ENCODE data around the gene SKI. TPM values are rescaled to one million over a fixed set of nuclear protein-coding genes. Genes with fewer than 3 reads are reported as not detected.

The SKI gene
- total RNA-seq, 1 experiment from 2014 or later, result 89.5 TPM

GRCh38 chr1:2181752-2182151, 46.4 kb upstream of the SKI start:
- no peak overlapping the region for H3K14ac ChIP-seq (ENCODE audit: insufficient read depth, low read length)
- no peak overlapping the region for H3K4me2 ChIP-seq (ENCODE audit: insufficient read depth, insufficient read length, low read length)
- H3K9me3 ChIP-seq (ENCODE audit: control insufficient read depth, low read depth, low read length), result no peaks in the 10 kb centered on the region
- no peak overlapping the region for H2AK5ac ChIP-seq (ENCODE audit: insufficient read length, low read length)
- H3K4me1 ChIP-seq (ENCODE audit: insufficient read depth, low read length), result no peaks in the 10 kb centered on the region
- H3K9me3 Mint-ChIP-seq, result no peaks in the 10 kb centered on the region
- no peak overlapping the region for H3K23ac ChIP-seq (ENCODE audit: insufficient read length, low read depth, low read length)
- H3K27ac Mint-ChIP-seq, result no peak overlapping the region
- H4K91ac ChIP-seq (ENCODE audit: insufficient read length, low read depth, low read length), result no peak overlapping the region
- no peak overlapping the region for H3K9ac ChIP-seq (ENCODE audit: extremely low read depth, insufficient read length, low read length)
- H3K4me3 Mint-ChIP-seq, result no peak overlapping the region
- no peak overlapping the region for H2AFZ ChIP-seq (ENCODE audit: low read length)
- no peak overlapping the region for H2BK12ac ChIP-seq (ENCODE audit: insufficient read length, low read depth, low read length)
- no peak for TF ChIP-seq CTCF (conservative IDR thresholded peaks at IDR 0.05)
- no peak overlapping the region for H2BK5ac ChIP-seq (ENCODE audit: insufficient read length, low read length)
- H3K27ac ChIP-seq (ENCODE audit: insufficient read length, low read depth, low read length), result no peak overlapping the region
- no peaks in the 10 kb centered on the region for H3K79me2 ChIP-seq (ENCODE audit: insufficient read depth, low read length)
- WGBS (ENCODE audit: extremely low coverage, insufficient read length, low lambda C conversion rate), result no CpG with 5 or more reads among the region's 11 CpGs
- no peaks in the 10 kb centered on the region for H3K27me3 ChIP-seq (ENCODE audit: insufficient read depth, low read length)
- H3K56ac ChIP-seq (ENCODE audit: insufficient read length, low read depth, low read length), result no peak overlapping the region
- H3K4me1 Mint-ChIP-seq, result peaks cover 0 to 2% of the 10 kb centered on the region in 2 experiments; a peak in 1 of 4 replicates
- peaks cover 1% of the 10 kb centered on the region; the same call in 1 of the 2 replicates for H3K27me3 Mint-ChIP-seq (ENCODE audit: low read depth)
- no peaks in the 10 kb centered on the region for H3K23me2 ChIP-seq (ENCODE audit: insufficient read length, low read depth, low read length, poor library complexity, severe bottlenecking)
- H3K18ac ChIP-seq (ENCODE audit: insufficient read length, low read depth, low read length), result no peak overlapping the region
- H3K36me3 Mint-ChIP-seq (ENCODE audit: insufficient read depth in 1 of 3, low read depth in 3 of 3), result peaks cover 23 to 53% (median 53%) of the 10 kb centered on the region in 3 experiments; a peak in 6 of 7 replicates
- H3K79me1 ChIP-seq (ENCODE audit: insufficient read depth, low read depth, low read length, poor library complexity, severe bottlenecking), result no peaks in the 10 kb centered on the region
- DNase-seq, result no peak
- H4K5ac ChIP-seq (ENCODE audit: insufficient read length, low read depth, low read length), result no peak overlapping the region
- no peak overlapping the region for H3K4ac ChIP-seq (ENCODE audit: low read depth, low read length)
- H4K8ac ChIP-seq (replicated peaks; ENCODE audit: insufficient read length, low read depth, low read length), result no peak overlapping the region
- H2BK120ac ChIP-seq (ENCODE audit: low read depth, low read length, poor library complexity, severe bottlenecking), result no peak overlapping the region
- H4K20me1 ChIP-seq (ENCODE audit: control insufficient read depth, insufficient read depth, insufficient read length), result no peaks in the 10 kb centered on the region
- no peak overlapping the region for H2BK15ac ChIP-seq (ENCODE audit: low read depth, low read length)
- H3T11ph ChIP-seq (ENCODE audit: low read length), result no peak overlapping the region
- H2BK20ac ChIP-seq (ENCODE audit: low read depth, low read length, poor library complexity, severe bottlenecking), result no peak overlapping the region
